Measurements from ENCODE around the gene ABLIM2.

The ABLIM2 gene

DNA sequence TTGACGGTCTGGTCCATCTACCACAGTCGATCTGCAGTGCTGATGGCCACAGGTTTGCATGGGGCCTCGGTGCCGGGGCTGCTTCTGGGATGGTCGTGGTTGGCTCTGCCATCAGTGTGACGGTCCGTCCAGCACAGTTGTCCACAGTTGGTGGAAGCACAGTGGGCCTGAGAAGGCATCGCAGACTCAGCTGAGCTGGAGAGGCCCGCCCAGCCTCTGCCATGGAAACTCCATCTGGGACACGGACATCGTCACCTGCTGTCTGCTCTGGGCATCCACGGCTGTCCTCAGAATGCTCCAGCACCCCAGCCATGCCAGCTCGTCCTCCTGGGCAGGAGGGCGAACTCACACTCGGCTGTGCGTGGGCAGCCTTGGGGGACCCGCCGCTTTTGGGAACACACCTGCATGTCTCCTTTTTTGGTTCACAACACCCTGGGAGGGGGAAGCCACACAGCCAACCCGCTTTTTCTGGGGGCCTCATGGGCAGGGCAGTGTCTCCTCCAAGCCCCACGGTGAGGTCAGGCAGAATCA is 33.0 kb downstream of the ABLIM2 start:
- no peak for TF ChIP-seq CTCF (IDR thresholded peaks at IDR 0.05)

DNA sequence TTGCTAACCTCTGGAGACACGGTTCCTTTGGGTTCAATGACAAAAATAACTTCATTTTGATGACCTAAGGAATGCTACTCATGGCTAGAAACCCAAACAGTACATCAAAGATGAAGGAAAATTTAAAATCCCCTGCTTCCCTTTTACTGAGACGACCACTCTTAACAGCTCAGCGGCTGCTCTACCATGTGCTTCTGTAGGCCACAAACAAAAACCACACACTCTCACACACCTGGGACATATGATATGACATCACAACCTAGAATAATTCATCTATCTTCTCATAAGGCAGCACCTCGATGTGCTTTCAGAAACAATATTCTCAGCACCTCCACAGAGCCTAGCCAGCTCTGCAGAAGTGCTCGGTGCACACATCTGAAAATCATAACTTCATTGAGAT is 34.7 kb downstream of the ABLIM2 start:
- TF ChIP-seq CTCF (IDR thresholded peaks at IDR 0.05): no peak

- TF ChIP-seq CTCF (IDR thresholded peaks at IDR 0.05): no peak
Observed at GRCh38 chr4:8123389-8123788, 35.2 kb downstream of the ABLIM2 start.

DNA sequence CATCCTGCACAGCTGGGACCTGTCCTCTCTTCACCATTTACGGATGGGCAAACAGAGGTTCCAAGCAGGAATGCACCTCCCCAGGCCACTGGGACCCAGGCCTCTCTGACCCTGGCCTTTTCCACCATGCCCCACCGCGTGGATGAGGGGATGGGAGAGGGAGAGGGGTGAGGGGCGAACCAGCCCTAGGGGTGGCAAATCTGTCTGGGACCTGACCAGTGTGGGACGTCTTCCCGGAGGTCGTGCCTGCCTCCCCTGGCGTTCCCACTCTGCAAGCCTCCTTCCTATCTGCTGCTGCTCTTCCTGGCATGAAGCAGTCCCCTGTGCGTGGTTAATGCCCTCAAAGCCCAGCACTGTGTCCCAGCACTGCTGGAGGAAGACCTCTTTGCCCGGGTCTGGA is 35.9 kb downstream of the ABLIM2 start:
- TF ChIP-seq CTCF (IDR thresholded peaks at IDR 0.05): no peak

GRCh38 chr4:8121292-8122015 is 37.2 kb downstream of the ABLIM2 start:
- no peak for TF ChIP-seq CTCF (IDR thresholded peaks at IDR 0.05)

- TF ChIP-seq CTCF (IDR thresholded peaks at IDR 0.05): no peak
Observed at GRCh38 chr4:8120501-8120900, 38.1 kb downstream of the ABLIM2 start.

- no peak for TF ChIP-seq CTCF (IDR thresholded peaks at IDR 0.05)
Observed at GRCh38 chr4:8119877-8120276, 38.7 kb downstream of the ABLIM2 start.
